ENCODE data around the gene EVI5L. TPM values are rescaled to one million over a fixed set of nuclear protein-coding genes. Genes with fewer than 3 reads are reported as not detected.

EVI5L gene
- total RNA-seq, 4 donors from 2014 or later, result 6.9 to 10.8 (median 7.9) TPM

GRCh38 chr19:7872306-7873204 is 42.5 kb downstream of the EVI5L start:
- ATAC-seq (ENCODE audit: low FRiP score), result no peak
- TF ChIP-seq, protein P1, sequence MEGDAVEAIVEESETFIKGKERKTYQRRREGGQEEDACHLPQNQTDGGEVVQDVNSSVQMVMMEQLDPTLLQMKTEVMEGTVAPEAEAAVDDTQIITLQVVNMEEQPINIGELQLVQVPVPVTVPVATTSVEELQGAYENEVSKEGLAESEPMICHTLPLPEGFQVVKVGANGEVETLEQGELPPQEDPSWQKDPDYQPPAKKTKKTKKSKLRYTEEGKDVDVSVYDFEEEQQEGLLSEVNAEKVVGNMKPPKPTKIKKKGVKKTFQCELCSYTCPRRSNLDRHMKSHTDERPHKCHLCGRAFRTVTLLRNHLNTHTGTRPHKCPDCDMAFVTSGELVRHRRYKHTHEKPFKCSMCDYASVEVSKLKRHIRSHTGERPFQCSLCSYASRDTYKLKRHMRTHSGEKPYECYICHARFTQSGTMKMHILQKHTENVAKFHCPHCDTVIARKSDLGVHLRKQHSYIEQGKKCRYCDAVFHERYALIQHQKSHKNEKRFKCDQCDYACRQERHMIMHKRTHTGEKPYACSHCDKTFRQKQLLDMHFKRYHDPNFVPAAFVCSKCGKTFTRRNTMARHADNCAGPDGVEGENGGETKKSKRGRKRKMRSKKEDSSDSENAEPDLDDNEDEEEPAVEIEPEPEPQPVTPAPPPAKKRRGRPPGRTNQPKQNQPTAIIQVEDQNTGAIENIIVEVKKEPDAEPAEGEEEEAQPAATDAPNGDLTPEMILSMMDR (IDR thresholded peaks at IDR 0.05), result no peak
- no peak for DNase-seq (ENCODE audit: low spot score)

GRCh38 chr19:7873304-7874075 is 43.5 kb downstream of the EVI5L start:
- TF ChIP-seq, protein P1 (IDR thresholded peaks at IDR 0.05), result no peak
- DNase-seq (ENCODE audit: low spot score) (no peak), ATAC-seq (ENCODE audit: low FRiP score) (no peak)

- ATAC-seq (ENCODE audit: low FRiP score) (peak; percentile 30), DNase-seq (ENCODE audit: low spot score) (no peak)
- TF ChIP-seq, protein P1 (IDR thresholded peaks at IDR 0.05), result no peak
These were observed 44.3 kb downstream of the EVI5L start, which contains the start of gene PRR36 for GRCh38 chr19:7874076-7874896. Gene PRR36, minus strand, starts transcription at chr19:7874390. Its CDS starts 701 bp downstream, at chr19:7873689.

GRCh38 chr19:7874897-7875273 is 44.9 kb downstream of the EVI5L start:
- DNase-seq (ENCODE audit: low spot score) (no peak), ATAC-seq (ENCODE audit: low FRiP score) (no peak)
- TF ChIP-seq, protein P1 (IDR thresholded peaks at IDR 0.05), result no peak

DNA sequence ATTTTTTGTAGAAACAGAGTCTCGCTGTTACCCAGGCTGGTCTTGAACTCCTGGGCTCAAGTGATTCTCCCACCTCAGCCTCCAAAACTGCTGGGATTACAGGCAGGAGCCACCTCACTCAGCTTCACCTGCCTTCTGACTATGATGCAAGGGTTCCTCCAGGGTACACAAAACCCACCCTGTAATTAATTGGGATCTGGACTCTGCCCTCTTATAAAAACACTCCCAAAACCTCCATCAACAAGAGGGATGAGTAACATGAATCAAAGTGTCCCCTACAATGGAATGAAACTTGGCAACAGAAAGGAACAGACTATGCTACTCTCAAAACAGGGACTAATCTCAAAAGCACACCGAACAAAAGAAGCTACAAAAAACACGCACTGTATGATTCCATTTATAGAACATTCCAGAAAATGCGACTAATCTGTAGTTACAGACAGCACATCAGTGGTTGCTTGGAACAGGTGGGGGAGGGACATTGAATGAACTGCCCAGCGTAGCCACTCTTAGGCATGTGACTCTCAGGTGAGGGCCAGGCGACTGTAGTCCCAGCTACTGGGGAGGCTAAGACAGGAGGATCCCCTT is 47.3 kb downstream of the EVI5L start:
- DNase-seq (ENCODE audit: low spot score), result no peak
- TF ChIP-seq, protein P1 (IDR thresholded peaks at IDR 0.05), result no peak
- no peak for ATAC-seq (ENCODE audit: low FRiP score)

DNA sequence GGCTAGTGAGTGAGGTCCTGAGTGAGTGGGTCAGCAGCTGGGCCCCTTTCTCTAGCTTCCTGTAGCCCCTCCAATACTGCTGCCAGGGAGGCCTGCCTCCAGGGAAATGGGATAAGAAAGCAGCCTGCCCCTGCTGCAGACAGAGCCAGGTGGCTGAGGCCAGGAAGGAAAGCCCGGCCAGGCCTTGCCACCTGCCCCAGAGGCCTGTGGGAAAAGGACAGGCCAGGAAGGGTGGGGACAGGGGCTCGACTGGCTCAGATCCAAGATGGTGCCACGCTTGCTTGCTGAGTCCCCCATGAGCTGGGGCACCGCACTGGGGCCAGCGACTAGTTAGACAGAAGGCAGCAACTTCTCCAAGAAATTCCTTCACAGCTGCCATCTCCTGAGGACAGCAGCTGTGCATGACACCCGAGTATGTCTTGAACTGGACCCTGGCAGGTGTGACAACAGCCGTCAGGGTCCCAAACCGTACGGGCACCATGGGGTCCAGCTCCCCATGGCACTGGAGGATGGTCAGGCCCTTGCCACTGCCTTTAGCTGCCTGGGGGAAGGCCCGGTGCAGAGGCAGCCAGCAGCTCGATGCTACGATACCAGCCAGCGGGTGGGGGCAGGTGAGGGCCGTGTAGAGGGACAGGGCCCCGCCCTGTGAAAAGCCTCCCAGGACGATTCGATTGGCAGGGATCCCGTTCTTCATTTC is 49.2 kb downstream of the EVI5L start:
- TF ChIP-seq, protein P1 (IDR thresholded peaks at IDR 0.05), result no peak
- DNase-seq (ENCODE audit: low spot score), result no peak
- no peak for ATAC-seq (ENCODE audit: low FRiP score)

Data from omental fat pad (tissue), 4 donors.